Activated CD8-positive, alpha-beta memory T cell treated with anti-CD3 and anti-CD28 coated beads, Interleukin-2, amount 50 U/mL, for 1 hour (primary cell): Measurements from ENCODE around the gene CBL.
"Not testable (repeated sequence)": the region's sequence is repeated elsewhere in the genome, so short reads cannot be mapped to it uniquely, and the experiment has no call there.

Experiments
- DNase-seq: peaks from one replicate; pipeline ENCODE4 v3.0.0-alpha.2; 2020; ENCODE audit errors: extremely low read depth

The CBL gene

GRCh38 chr11:119209186-119209585 lies 3.0 kb downstream of the CBL start:
- no peak for DNase-seq

- no peak for DNase-seq
Measured at GRCh38 chr11:119210050-119210449, 3.9 kb downstream of the CBL start.

GRCh38 chr11:119218141-119218878 lies 12.2 kb downstream of the CBL start:
- no peak for DNase-seq

GRCh38 chr11:119222308-119222707 lies 16.2 kb downstream of the CBL start:
- DNase-seq: no peak

GRCh38 chr11:119222891-119223290 lies 16.8 kb downstream of the CBL start:
- no peak for DNase-seq

GRCh38 chr11:119223856-119224255 lies 17.7 kb downstream of the CBL start:
- no peak for DNase-seq

GRCh38 chr11:119228535-119229287 lies 22.6 kb downstream of the CBL start:
- not testable (repeated sequence) for DNase-seq

- DNase-seq: no peak
Measured at GRCh38 chr11:119229288-119229672, 23.1 kb downstream of the CBL start.

- DNase-seq: no peak
Measured at GRCh38 chr11:119229741-119230140, 23.6 kb downstream of the CBL start.

- DNase-seq: no peak
Measured at GRCh38 chr11:119236490-119236889, 30.4 kb downstream of the CBL start.

GRCh38 chr11:119236891-119237290 lies 30.8 kb downstream of the CBL start:
- DNase-seq: no peak

- no peak for DNase-seq
Measured at GRCh38 chr11:119237515-119237914, 31.4 kb downstream of the CBL start.

- DNase-seq: no peak
Measured at GRCh38 chr11:119248750-119249670, 42.9 kb downstream of the CBL start.

GRCh38 chr11:119249671-119250010 lies 43.5 kb downstream of the CBL start:
- no peak for DNase-seq

- no peak for DNase-seq
Measured at GRCh38 chr11:119251114-119251513, 45.0 kb downstream of the CBL start.

- DNase-seq: no peak
Measured at GRCh38 chr11:119254239-119254638, 48.1 kb downstream of the CBL start.

GRCh38 chr11:119258180-119258579 lies 52.0 kb downstream of the CBL start:
- no peak for DNase-seq

- no peak for DNase-seq
Measured at GRCh38 chr11:119258983-119259382, 52.8 kb downstream of the CBL start.

GRCh38 chr11:119262668-119263351 lies 56.7 kb downstream of the CBL start:
- no peak for DNase-seq

GRCh38 chr11:119263352-119263940 lies 57.3 kb downstream of the CBL start:
- no peak for DNase-seq

GRCh38 chr11:119266063-119266462 lies 59.9 kb downstream of the CBL start:
- DNase-seq: no peak
